OCI-LY1 (cell line): ENCODE results near the gene PDE4D.

Source experiments
- H2AFZ ChIP-seq: fragments of 200-600 bp; sonication (generic), shearing (Covaris generic); 2 replicates; pipeline ENCODE4 v1.6.0; 2014; ENCODE audit warnings: antibody characterized with exemption, mild to moderate bottlenecking, low read length
- H3F3A ChIP-seq: fragments of 200-600 bp; sonication (generic), shearing (Covaris generic); 2 replicates; pipeline ENCODE4 v1.6.0; 2014; ENCODE audit warnings: mild to moderate bottlenecking, antibody characterized with exemption, low read length, moderate library complexity; ENCODE audit not compliant: insufficient read depth
- H3K27ac ChIP-seq: fragments of 200-600 bp; sonication (generic); 2 replicates; pipeline ENCODE4 v1.5.1; 2014; ENCODE audit warnings: low read length, mixed run types, mild to moderate bottlenecking, low read depth; ENCODE audit not compliant: poor library complexity, severe bottlenecking
- H3K27me3 ChIP-seq: fragments of 200-600 bp; sonication (generic); 2 replicates; pipeline ENCODE4 v1.6.0; 2014; ENCODE audit warnings: antibody characterized with exemption, mild to moderate bottlenecking, low read length, moderate library complexity; ENCODE audit not compliant: insufficient read depth
- H3K36me3 ChIP-seq: fragments of 200-600 bp; sonication (generic); 2 replicates; pipeline ENCODE4 v1.6.1; 2014; ENCODE audit warnings: mild to moderate bottlenecking, antibody characterized with exemption, low read length, moderate library complexity, mixed read lengths; ENCODE audit not compliant: insufficient read depth
- H3K4me1 ChIP-seq: fragments of 200-600 bp; sonication (generic); 2 replicates; pipeline ENCODE4 v1.5.1; 2014; ENCODE audit warnings: mild to moderate bottlenecking, low read length, moderate library complexity; ENCODE audit not compliant: insufficient read depth, severe bottlenecking
- H3K4me2 ChIP-seq: fragments of 200-600 bp; sonication (generic), shearing (Covaris generic); 2 replicates; pipeline ENCODE4 v1.6.1; 2014; ENCODE audit warnings: low read length
- H3K4me3 ChIP-seq: fragments of 200-600 bp; sonication (generic); 2 replicates; pipeline ENCODE4 v1.5.1; 2014; ENCODE audit warnings: low read length, low read depth, mild to moderate bottlenecking, mixed read lengths; ENCODE audit not compliant: poor library complexity, severe bottlenecking
- H3K79me2 ChIP-seq: fragments of 200-600 bp; shearing (Covaris generic); 2 replicates; pipeline ENCODE4 v1.6.1; 2016; ENCODE audit warnings: mixed run types, low read length, mixed read lengths; ENCODE audit not compliant: insufficient read depth
- H3K9ac ChIP-seq: fragments of 200-600 bp; sonication (generic), shearing (Covaris generic); 2 replicates; pipeline ENCODE4 v1.6.1; 2014; ENCODE audit warnings: mild to moderate bottlenecking, low read length, mixed read lengths
- H3K9me2 ChIP-seq: fragments of 200-600 bp; sonication (generic), shearing (Covaris generic); 2 replicates; pipeline ENCODE4 v1.6.1; 2014; ENCODE audit warnings: low read depth, mild to moderate bottlenecking, low read length, mixed read lengths
- H3K9me3 ChIP-seq: fragments of 200-600 bp; shearing (Covaris generic); 2 replicates; pipeline ENCODE4 v1.6.1; 2014; ENCODE audit warnings: low read length, mixed read lengths
- H4K20me1 ChIP-seq: fragments of 200-600 bp; sonication (generic), shearing (Covaris generic); 2 replicates; pipeline ENCODE4 v1.6.0; 2016; ENCODE audit warnings: mild to moderate bottlenecking, low read length; ENCODE audit not compliant: insufficient read depth
- CTCF ChIP-seq: fragments of 200-600 bp; sonication (generic), shearing (Covaris generic); IDR thresholded peaks from 2 replicates; pipeline ENCODE4 v1.5.1; 2017; ENCODE audit warnings: mild to moderate bottlenecking, antibody characterized with exemption, low read length, moderate library complexity, mixed read lengths
- EZH2 ChIP-seq: fragments of 200-600 bp; sonication (generic), shearing (Covaris generic); IDR thresholded peaks from 2 replicates; pipeline ENCODE4 v1.8.0; 2017; ENCODE audit warnings: borderline replicate concordance, mixed run types, mild to moderate bottlenecking, antibody characterized with exemption, low read length, moderate library complexity, mixed read lengths

Gene PDE4D

GRCh38 chr5:59296317-59297264 is 596.9 kb downstream of the PDE4D start:
- Histone ChIP-seq H3K4me3 (no peak overlapping the region), H3K9me2 (no peaks in the 10 kb centered on the region), H3K27me3 (no peaks in the 10 kb centered on the region), H3K4me1 (no peaks in the 10 kb centered on the region), H2AFZ (no peak overlapping the region), H3K4me2 (no peak overlapping the region), H3K9ac (no peak overlapping the region), H3K27ac (no peak overlapping the region), H3F3A (no peaks in the 10 kb centered on the region), H4K20me1 (no peaks in the 10 kb centered on the region), H3K79me2 (no peaks in the 10 kb centered on the region), H3K36me3 (no peaks in the 10 kb centered on the region), H3K9me3 (no peaks in the 10 kb centered on the region)
- TF ChIP-seq EZH2 (no peak), CTCF (no peak)

- Histone ChIP-seq H3K27ac (no peak overlapping the region), H3K4me3 (no peak overlapping the region), H3K9me2 (no peaks in the 10 kb centered on the region), H3K9me3 (no peaks in the 10 kb centered on the region), H3K79me2 (no peaks in the 10 kb centered on the region), H2AFZ (no peak overlapping the region), H3K36me3 (no peaks in the 10 kb centered on the region), H3F3A (no peaks in the 10 kb centered on the region), H4K20me1 (no peaks in the 10 kb centered on the region), H3K27me3 (no peaks in the 10 kb centered on the region), H3K4me1 (no peaks in the 10 kb centered on the region), H3K9ac (no peak overlapping the region), H3K4me2 (no peak overlapping the region)
- TF ChIP-seq CTCF (no peak), EZH2 (no peak)
These were observed 599.8 kb downstream of the PDE4D start for GRCh38 chr5:59293700-59294099.

GRCh38 chr5:59291941-59292340 is 601.6 kb downstream of the PDE4D start:
- H3F3A ChIP-seq: no peaks in the 10 kb centered on the region
- no peaks in the 10 kb centered on the region for H3K27me3 ChIP-seq
- H3K9me2 ChIP-seq: no peaks in the 10 kb centered on the region
- H3K79me2 ChIP-seq: no peaks in the 10 kb centered on the region
- H2AFZ ChIP-seq: no peak overlapping the region
- no peak for TF ChIP-seq EZH2
- TF ChIP-seq CTCF: no peak
- H3K9ac ChIP-seq: no peak overlapping the region
- no peaks in the 10 kb centered on the region for H3K9me3 ChIP-seq
- H3K4me1 ChIP-seq: no peaks in the 10 kb centered on the region
- no peak overlapping the region for H3K27ac ChIP-seq
- no peaks in the 10 kb centered on the region for H4K20me1 ChIP-seq
- H3K36me3 ChIP-seq: no peaks in the 10 kb centered on the region
- no peak overlapping the region for H3K4me3 ChIP-seq
- H3K4me2 ChIP-seq: no peak overlapping the region
